ENCODE measurements around the gene MICB. TPM values are rescaled to one million over a fixed set of nuclear protein-coding genes. Genes with fewer than 3 reads are reported as not detected.
"Not testable (repeated sequence)": the region's sequence is repeated elsewhere in the genome, so short reads cannot be mapped to it uniquely, and the experiment has no call there.

MICB gene
- total RNA-seq, 2 donors from 2014 or later: 1.3 to 5.5 TPM

GRCh38 chr6:31479151-31479932 is 18.6 kb upstream of the MICB start:
- H3K27ac ChIP-seq: no peak overlapping the region
- intact Hi-C loops (cut with DNase I): no loop called here
- H3K9me3 ChIP-seq: no peaks in the 10 kb centered on the region
- H3K36me3 ChIP-seq: no peaks in the 10 kb centered on the region
- H3K4me3 ChIP-seq: no peak overlapping the region
- TF ChIP-seq CTCF (IDR thresholded peaks at IDR 0.05) (no peak), POLR2A (IDR thresholded peaks at IDR 0.05) (no peak), POLR2AphosphoS5 (IDR thresholded peaks at IDR 0.05) (no peak)
- no peaks in the 10 kb centered on the region for H3K27me3 ChIP-seq (replicated peaks; ENCODE audit: insufficient read depth)
- no peak for DNase-seq (ENCODE audit: low spot score)
- 87% methylated on average over 5 of the region's 5 CpGs for WGBS
- H3K4me1 ChIP-seq (replicated peaks): no peaks in the 10 kb centered on the region

- no peaks in the 10 kb centered on the region for H3K9me3 ChIP-seq
- no peak overlapping the region for H3K4me3 ChIP-seq
- no peaks in the 10 kb centered on the region for H3K36me3 ChIP-seq
- H3K4me1 ChIP-seq (replicated peaks): no peaks in the 10 kb centered on the region
- intact Hi-C loops (cut with DNase I): no loop called here
- TF ChIP-seq CTCF (IDR thresholded peaks at IDR 0.05): no peak
- TF ChIP-seq POLR2AphosphoS5 (IDR thresholded peaks at IDR 0.05): no peak
- no peak for TF ChIP-seq POLR2A (IDR thresholded peaks at IDR 0.05)
- WGBS: 62% methylated on average over 3 of the region's 3 CpGs
- DNase-seq (ENCODE audit: low spot score): no peak
- no peaks in the 10 kb centered on the region for H3K27me3 ChIP-seq (replicated peaks; ENCODE audit: insufficient read depth)
- H3K27ac ChIP-seq: no peak overlapping the region
These were observed 17.9 kb upstream of the MICB start for GRCh38 chr6:31479933-31480535.

- no peak overlapping the region for H3K4me3 ChIP-seq
- no peak for DNase-seq (ENCODE audit: low spot score)
- no peaks in the 10 kb centered on the region for H3K4me1 ChIP-seq (replicated peaks)
- H3K27me3 ChIP-seq (replicated peaks; ENCODE audit: insufficient read depth): no peaks in the 10 kb centered on the region
- H3K9me3 ChIP-seq: no peaks in the 10 kb centered on the region
- TF ChIP-seq POLR2AphosphoS5 (IDR thresholded peaks at IDR 0.05) (no peak), POLR2A (IDR thresholded peaks at IDR 0.05) (no peak), CTCF (IDR thresholded peaks at IDR 0.05) (no peak)
- H3K27ac ChIP-seq: no peak overlapping the region
- intact Hi-C loops (cut with DNase I): no loop called here
- 85% methylated on average over 11 of the region's 11 CpGs for WGBS
- H3K36me3 ChIP-seq: no peaks in the 10 kb centered on the region
These were observed 17.4 kb upstream of the MICB start for GRCh38 chr6:31480574-31480973.

GRCh38 chr6:31483392-31483791 is 14.6 kb upstream of the MICB start:
- no peaks in the 10 kb centered on the region for H3K4me1 ChIP-seq (replicated peaks)
- H3K27me3 ChIP-seq (replicated peaks; ENCODE audit: insufficient read depth): no peaks in the 10 kb centered on the region
- intact Hi-C loops (cut with DNase I): no loop called here
- H3K27ac ChIP-seq: no peak overlapping the region
- DNase-seq (ENCODE audit: low spot score): no peak
- no peaks in the 10 kb centered on the region for H3K9me3 ChIP-seq
- TF ChIP-seq POLR2A (IDR thresholded peaks at IDR 0.05): no peak
- TF ChIP-seq POLR2AphosphoS5 (IDR thresholded peaks at IDR 0.05): no peak
- no peak for TF ChIP-seq CTCF (IDR thresholded peaks at IDR 0.05)
- WGBS: 72% methylated on average over 2 of the region's 2 CpGs
- no peak overlapping the region for H3K4me3 ChIP-seq
- no peaks in the 10 kb centered on the region for H3K36me3 ChIP-seq

- no peak for DNase-seq (ENCODE audit: low spot score)
- intact Hi-C loops (cut with DNase I): no loop called here
- H3K4me1 ChIP-seq (replicated peaks): no peaks in the 10 kb centered on the region
- 86% methylated on average over 1 of the region's 1 CpG for WGBS
- TF ChIP-seq POLR2AphosphoS5 (IDR thresholded peaks at IDR 0.05) (no peak), CTCF (IDR thresholded peaks at IDR 0.05) (no peak), POLR2A (IDR thresholded peaks at IDR 0.05) (no peak)
- H3K4me3 ChIP-seq: no peak overlapping the region
- H3K9me3 ChIP-seq: no peaks in the 10 kb centered on the region
- H3K27me3 ChIP-seq (replicated peaks; ENCODE audit: insufficient read depth): no peaks in the 10 kb centered on the region
- no peak overlapping the region for H3K27ac ChIP-seq
- no peaks in the 10 kb centered on the region for H3K36me3 ChIP-seq
These were observed 12.9 kb upstream of the MICB start for GRCh38 chr6:31485055-31485454.

- H3K4me1 ChIP-seq (replicated peaks); H3K27me3 ChIP-seq (replicated peaks; ENCODE audit: insufficient read depth); H3K36me3 ChIP-seq; H3K9me3 ChIP-seq; DNase-seq (ENCODE audit: low spot score); H3K4me3 ChIP-seq; H3K27ac ChIP-seq; intact Hi-C loops (cut with DNase I): not testable (repeated sequence)
- 28% methylated on average over 2 of the region's 9 CpGs for WGBS
These were observed 11.7 kb upstream of the MICB start for GRCh38 chr6:31486065-31486837.

GRCh38 chr6:31487674-31488073 is 10.3 kb upstream of the MICB start:
- H3K9me3 ChIP-seq; H3K36me3 ChIP-seq; intact Hi-C loops (cut with DNase I); H3K4me1 ChIP-seq (replicated peaks); DNase-seq (ENCODE audit: low spot score); H3K27ac ChIP-seq; H3K4me3 ChIP-seq; H3K27me3 ChIP-seq (replicated peaks; ENCODE audit: insufficient read depth): not testable (repeated sequence)
- WGBS: 64% methylated on average over 4 of the region's 6 CpGs
